H9 (cell line): Measurements from ENCODE around the gene CD53. TPM values are rescaled to one million over a fixed set of nuclear protein-coding genes. Genes with fewer than 3 reads are reported as not detected.

Experiments used
- DNase-seq: peaks from one replicate; pipeline ENCODE4 v3.0.0-alpha.2; 2017
- H2AFZ ChIP-seq: one replicate; pipeline ENCODE4 v1.6.1; 2013; ENCODE audit warnings: mild to moderate bottlenecking, low read length, control low read depth, moderate library complexity
- H2AK5ac ChIP-seq: 2 replicates; pipeline ENCODE4 v1.6.1; 2013; ENCODE audit warnings: low read length, control low read depth, mixed read lengths; ENCODE audit not compliant: insufficient read length
- H2BK120ac ChIP-seq: one replicate; pipeline ENCODE4 v1.6.1; 2013; ENCODE audit warnings: low read depth, mild to moderate bottlenecking, low read length, control low read depth, inconsistent platforms; ENCODE audit not compliant: poor library complexity, severe bottlenecking
- H2BK12ac ChIP-seq: 2 replicates; pipeline ENCODE4 v1.6.1; 2013; ENCODE audit warnings: low read length, control low read depth, mixed read lengths, low read depth; ENCODE audit not compliant: insufficient read length
- H2BK15ac ChIP-seq: 2 replicates; pipeline ENCODE4 v1.6.1; 2013; ENCODE audit warnings: low read depth, low read length, control low read depth
- H2BK20ac ChIP-seq: one replicate; pipeline ENCODE4 v1.6.1; 2013; ENCODE audit warnings: low read depth, mild to moderate bottlenecking, low read length, control low read depth, inconsistent platforms; ENCODE audit not compliant: poor library complexity, severe bottlenecking
- H2BK5ac ChIP-seq: 2 replicates; pipeline ENCODE4 v1.6.1; 2013; ENCODE audit warnings: low read length, control low read depth, mixed read lengths; ENCODE audit not compliant: insufficient read length
- H3K14ac ChIP-seq: 2 replicates; pipeline ENCODE4 v1.6.1; 2013; ENCODE audit warnings: low read length, control low read depth; ENCODE audit not compliant: insufficient read depth
- H3K18ac ChIP-seq: 2 replicates; pipeline ENCODE4 v1.6.1; 2013; ENCODE audit warnings: low read depth, mild to moderate bottlenecking, mixed read lengths, low read length, control low read depth; ENCODE audit not compliant: insufficient read length
- H3K23ac ChIP-seq: 2 replicates; pipeline ENCODE4 v1.6.1; 2013; ENCODE audit warnings: low read length, control low read depth, mixed read lengths, low read depth; ENCODE audit not compliant: insufficient read length
- H3K23me2 ChIP-seq: 2 replicates; pipeline ENCODE4 v1.6.1; 2013; ENCODE audit warnings: low read depth, mild to moderate bottlenecking, mixed read lengths, low read length, control low read depth; ENCODE audit not compliant: insufficient read length, poor library complexity, severe bottlenecking
- H3K27ac ChIP-seq: 2 replicates; pipeline ENCODE4 v1.5.1; 2013; ENCODE audit warnings: low read length, control low read depth, mixed read lengths, low read depth; ENCODE audit not compliant: insufficient read length
- H3K27me3 ChIP-seq: 2 replicates; pipeline ENCODE4 v1.6.1; 2013; ENCODE audit warnings: low read length, control low read depth, inconsistent platforms; ENCODE audit not compliant: insufficient read depth
- H3K4ac ChIP-seq: 2 replicates; pipeline ENCODE4 v1.6.1; 2013; ENCODE audit warnings: low read depth, mild to moderate bottlenecking, control low read depth, inconsistent platforms, low read length, moderate library complexity
- H3K4me1 ChIP-seq: 2 replicates; pipeline ENCODE4 v1.6.1; 2013; ENCODE audit warnings: low read length, control low read depth, inconsistent platforms; ENCODE audit not compliant: insufficient read depth
- H3K4me2 ChIP-seq: 2 replicates; pipeline ENCODE4 v1.6.1; 2013; ENCODE audit warnings: low read length, control low read depth, mixed read lengths; ENCODE audit not compliant: insufficient read length, insufficient read depth
- H3K56ac ChIP-seq: 2 replicates; pipeline ENCODE4 v1.6.1; 2013; ENCODE audit warnings: low read depth, mild to moderate bottlenecking, mixed read lengths, low read length, control low read depth; ENCODE audit not compliant: insufficient read length
- H3K79me1 ChIP-seq: 2 replicates; pipeline ENCODE4 v1.6.1; 2013; ENCODE audit warnings: low read depth, mild to moderate bottlenecking, moderate library complexity, low read length, control low read depth, inconsistent platforms; ENCODE audit not compliant: insufficient read depth, poor library complexity, severe bottlenecking
- H3K79me2 ChIP-seq: 2 replicates; pipeline ENCODE4 v1.6.1; 2013; ENCODE audit warnings: low read length, control low read depth, inconsistent platforms; ENCODE audit not compliant: insufficient read depth
- H3K9ac ChIP-seq: 2 replicates; pipeline ENCODE4 v1.6.1; 2013; ENCODE audit warnings: low read length, control low read depth, mixed read lengths; ENCODE audit not compliant: insufficient read length; ENCODE audit errors: extremely low read depth
- H3K9me3 ChIP-seq: one replicate; pipeline ENCODE4 v1.6.1; 2013; ENCODE audit warnings: low read depth, low read length, inconsistent platforms; ENCODE audit not compliant: control insufficient read depth
- H3T11ph ChIP-seq: one replicate; pipeline ENCODE4 v1.6.1; 2013; ENCODE audit warnings: mild to moderate bottlenecking, low read length, control low read depth, inconsistent platforms
- H4K20me1 ChIP-seq: one replicate; pipeline ENCODE4 v1.6.1; 2013; ENCODE audit not compliant: control insufficient read depth, insufficient read length, insufficient read depth
- H4K5ac ChIP-seq: 2 replicates; pipeline ENCODE4 v1.6.1; 2013; ENCODE audit warnings: low read depth, mild to moderate bottlenecking, mixed read lengths, low read length, control low read depth; ENCODE audit not compliant: insufficient read length
- H4K8ac ChIP-seq: replicated peaks from 2 replicates; pipeline ENCODE4 v1.6.1; 2013; ENCODE audit warnings: low read length, control low read depth, mixed read lengths, low read depth; ENCODE audit not compliant: insufficient read length
- H4K91ac ChIP-seq: 2 replicates; pipeline ENCODE4 v1.6.1; 2013; ENCODE audit warnings: low read depth, mild to moderate bottlenecking, moderate library complexity, mixed read lengths, low read length, control low read depth; ENCODE audit not compliant: insufficient read length
- H3K27ac Mint-ChIP-seq, 3 experiments: 2 replicates in 2 of 3; 3 replicates in 1 of 3; pipeline ENCODE4 v1.8.0; 2020 to 2021; ENCODE audit warnings: mixed read lengths in 3 of 3, mild to moderate bottlenecking in 1 of 3, moderate library complexity in 1 of 3
- H3K27me3 Mint-ChIP-seq: 2 replicates; pipeline ENCODE4 v1.8.0; 2021; ENCODE audit warnings: low read depth, mild to moderate bottlenecking, moderate library complexity, mixed read lengths
- H3K36me3 Mint-ChIP-seq, 3 experiments: 2 replicates in 2 of 3; 3 replicates in 1 of 3; pipeline ENCODE4 v1.8.0; 2020 to 2021; ENCODE audit warnings: low read depth in 3 of 3, mixed read lengths in 3 of 3; ENCODE audit not compliant: insufficient read depth in 1 of 3
- H3K4me1 Mint-ChIP-seq, 2 experiments: 2 replicates each; pipeline ENCODE4 v1.8.0; 2020; ENCODE audit warnings: mixed read lengths in 2 of 2
- H3K4me3 Mint-ChIP-seq, 2 experiments: 2 replicates in 1 of 2; 3 replicates in 1 of 2; pipeline ENCODE4 v1.8.0; 2020 to 2021; ENCODE audit warnings: mild to moderate bottlenecking in 2 of 2, mixed read lengths in 2 of 2, moderate library complexity in 1 of 2
- H3K9me3 Mint-ChIP-seq, 2 experiments: 2 replicates in 1 of 2; 3 replicates in 1 of 2; pipeline ENCODE4 v1.8.0; 2020; ENCODE audit warnings: mild to moderate bottlenecking in 2 of 2, mixed read lengths in 2 of 2, moderate library complexity in 1 of 2
- WGBS: extraction: QIAGEN DNeasy Blood & Tissue Kit; methylation state at CpG from one replicate; pipeline ENCODE4 v1.1.7; 2013; ENCODE audit warnings: missing lambda C conversion rate, low lambda C conversion rate, mixed read lengths; ENCODE audit not compliant: insufficient read length; ENCODE audit errors: extremely low coverage; 5-methylcytosine and 5-hydroxymethylcytosine counted together
- total RNA-seq: library from RNA; stranded (reverse); gene quantifications from 2 replicates; pipeline ENCODE4 v1.2.1, GENCODE V29; 2021
- TF ChIP-seq, protein P1 (sequence below): fragments of 200-600 bp; sonication (generic); conservative IDR thresholded peaks from 3 replicates; pipeline ENCODE4 v1.8.0; 2021; ENCODE audit warnings: antibody characterized with exemption, mild to moderate bottlenecking

Gene CD53
- total RNA-seq, 1 experiment from 2014 or later = 0.15 TPM

DNA sequence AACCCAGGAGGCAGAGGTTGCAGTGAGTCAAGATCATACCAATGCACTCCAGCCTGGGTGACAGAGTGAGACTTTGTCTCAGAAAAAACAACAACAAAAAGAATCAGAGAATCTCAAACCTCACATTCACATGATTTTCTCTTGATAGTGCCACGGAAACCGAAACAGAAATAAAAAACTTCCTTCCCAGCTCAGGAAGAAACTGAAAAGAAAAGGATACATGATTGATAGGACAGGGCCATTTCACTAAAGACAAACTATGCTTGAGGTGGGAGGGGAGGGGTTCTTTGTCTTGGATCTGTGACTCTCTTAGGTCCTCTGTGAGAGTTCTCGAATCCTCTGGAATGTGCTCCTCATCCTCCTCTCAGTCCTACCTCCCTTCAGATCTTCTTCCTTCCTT is 19.8 kb upstream of the CD53 start:
- Histone ChIP-seq H2BK15ac (no peak overlapping the region), H3K79me2 (no peaks in the 10 kb centered on the region), H4K5ac (no peak overlapping the region), H3K4me1 (no peaks in the 10 kb centered on the region), H3K23me2 (no peaks in the 10 kb centered on the region), H3K9me3 (no peaks in the 10 kb centered on the region), H3K79me1 (no peaks in the 10 kb centered on the region), H3K18ac (no peak overlapping the region), H2BK20ac (no peak overlapping the region), H3K4me2 (no peak overlapping the region), H3T11ph (no peak overlapping the region), H2AK5ac (no peak overlapping the region), H3K56ac (no peak overlapping the region), H3K23ac (no peak overlapping the region), H3K9ac (no peak overlapping the region), H2BK120ac (no peak overlapping the region), H2BK5ac (no peak overlapping the region), H3K27me3 (no peaks in the 10 kb centered on the region), H2AFZ (no peak overlapping the region), H3K27ac (no peak overlapping the region), H4K91ac (no peak overlapping the region), H4K8ac (no peak overlapping the region), H2BK12ac (no peak overlapping the region), H3K4ac (no peak overlapping the region), H3K14ac (no peak overlapping the region), H4K20me1 (no peaks in the 10 kb centered on the region)
- no CpG with 5 or more reads among the region's 3 CpGs for WGBS
- TF ChIP-seq, protein P1, sequence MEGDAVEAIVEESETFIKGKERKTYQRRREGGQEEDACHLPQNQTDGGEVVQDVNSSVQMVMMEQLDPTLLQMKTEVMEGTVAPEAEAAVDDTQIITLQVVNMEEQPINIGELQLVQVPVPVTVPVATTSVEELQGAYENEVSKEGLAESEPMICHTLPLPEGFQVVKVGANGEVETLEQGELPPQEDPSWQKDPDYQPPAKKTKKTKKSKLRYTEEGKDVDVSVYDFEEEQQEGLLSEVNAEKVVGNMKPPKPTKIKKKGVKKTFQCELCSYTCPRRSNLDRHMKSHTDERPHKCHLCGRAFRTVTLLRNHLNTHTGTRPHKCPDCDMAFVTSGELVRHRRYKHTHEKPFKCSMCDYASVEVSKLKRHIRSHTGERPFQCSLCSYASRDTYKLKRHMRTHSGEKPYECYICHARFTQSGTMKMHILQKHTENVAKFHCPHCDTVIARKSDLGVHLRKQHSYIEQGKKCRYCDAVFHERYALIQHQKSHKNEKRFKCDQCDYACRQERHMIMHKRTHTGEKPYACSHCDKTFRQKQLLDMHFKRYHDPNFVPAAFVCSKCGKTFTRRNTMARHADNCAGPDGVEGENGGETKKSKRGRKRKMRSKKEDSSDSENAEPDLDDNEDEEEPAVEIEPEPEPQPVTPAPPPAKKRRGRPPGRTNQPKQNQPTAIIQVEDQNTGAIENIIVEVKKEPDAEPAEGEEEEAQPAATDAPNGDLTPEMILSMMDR = no peak
- no peaks in the 10 kb centered on the region for H3K4me1 Mint-ChIP-seq
- no peak for DNase-seq
- H3K27ac Mint-ChIP-seq = no peak overlapping the region; a peak in 1 of 7 replicates
- H3K36me3 Mint-ChIP-seq = no peaks in the 10 kb centered on the region
- peaks cover 8 to 20% of the 10 kb centered on the region in 2 experiments for H3K9me3 Mint-ChIP-seq
- H3K4me3 Mint-ChIP-seq = no peak overlapping the region
- H3K27me3 Mint-ChIP-seq = peaks cover 18% of the 10 kb centered on the region
